Type B pancreatic cell (in vitro differentiated cells): Measurements from ENCODE around the gene RRP36. TPM values are rescaled to one million over a fixed set of nuclear protein-coding genes. Genes with fewer than 3 reads are reported as not detected.
A peak's percentile ranks its signal among the peaks of the same experiment; 100 is the strongest.

Experiments used
- DNase-seq: peaks from one replicate; pipeline ENCODE4 v3.0.0; 2021; ENCODE audit warnings: mixed read lengths; ENCODE audit not compliant: unreplicated experiment; ENCODE audit errors: extremely low spot score
- H3K27ac Mint-ChIP-seq: 2 replicates; pipeline ENCODE4 v1.8.0; 2021; ENCODE audit warnings: mild to moderate bottlenecking, mixed read lengths
- H3K27me3 Mint-ChIP-seq: 2 replicates; pipeline ENCODE4 v1.8.0; 2021; ENCODE audit warnings: mixed read lengths
- H3K36me3 Mint-ChIP-seq: 2 replicates; pipeline ENCODE4 v1.8.0; 2021; ENCODE audit warnings: mixed read lengths
- H3K4me1 Mint-ChIP-seq: one replicate; pipeline ENCODE4 v1.8.0; 2021; ENCODE audit warnings: mixed read lengths; ENCODE audit not compliant: unreplicated experiment
- H3K4me3 Mint-ChIP-seq: 2 replicates; pipeline ENCODE4 v1.8.0; 2021; ENCODE audit warnings: mild to moderate bottlenecking, mixed read lengths
- H3K9me3 Mint-ChIP-seq: 2 replicates; pipeline ENCODE4 v1.8.0; 2021; ENCODE audit warnings: mixed read lengths
- CTCF ChIP-seq: fragments of 200-600 bp; sonication (generic); conservative IDR thresholded peaks from 2 replicates; pipeline ENCODE4 v1.5.0; 2021; ENCODE audit warnings: antibody characterized with exemption, mild to moderate bottlenecking
- total RNA-seq: library from RNA; stranded (reverse); gene quantifications from 2 replicates; pipeline ENCODE4 v1.2.1, GENCODE V29; 2021; ENCODE audit warnings: low replicate concordance

RRP36 gene
- total RNA-seq, 1 donor from 2014 or later: 56.7 TPM

- TF ChIP-seq CTCF: no peak
- no peak for DNase-seq
- H3K36me3 Mint-ChIP-seq: peaks cover 8% of the 10 kb centered on the region
- no peak overlapping the region for H3K27ac Mint-ChIP-seq
- H3K4me3 Mint-ChIP-seq: no peak overlapping the region
- H3K9me3 Mint-ChIP-seq: no peaks in the 10 kb centered on the region
- H3K27me3 Mint-ChIP-seq: no peaks in the 10 kb centered on the region
- peaks cover 29% of the 10 kb centered on the region for H3K4me1 Mint-ChIP-seq
These were observed 41.4 kb downstream of the RRP36 start for GRCh38 chr6:43062818-43063217.

- Mint-ChIP-seq H3K27ac (peak overlapping the region; percentile 70), H3K36me3 (peaks cover 10% of the 10 kb centered on the region), H3K4me1 (peaks cover 10% of the 10 kb centered on the region), H3K4me3 (no peak overlapping the region), H3K27me3 (no peaks in the 10 kb centered on the region), H3K9me3 (no peaks in the 10 kb centered on the region)
- TF ChIP-seq CTCF: peak; percentile 81
- no peak for DNase-seq
These were observed 48.7 kb downstream of the RRP36 start for GRCh38 chr6:43070028-43070632.

- no peaks in the 10 kb centered on the region for H3K9me3 Mint-ChIP-seq
- peaks cover 14% of the 10 kb centered on the region for H3K36me3 Mint-ChIP-seq
- no peaks in the 10 kb centered on the region for H3K27me3 Mint-ChIP-seq
- peak overlapping the region; percentile 61 for H3K27ac Mint-ChIP-seq
- TF ChIP-seq CTCF: no peak
- no peak for DNase-seq
- H3K4me3 Mint-ChIP-seq: peak overlapping the region; percentile 81
- H3K4me1 Mint-ChIP-seq: peaks cover 21% of the 10 kb centered on the region
These were observed 53.6 kb downstream of the RRP36 start for GRCh38 chr6:43074847-43075669.

- peak within 1 kb of the TSS; percentile 61 for H3K27ac Mint-ChIP-seq
- no peaks in the 10 kb centered on the region for H3K9me3 Mint-ChIP-seq
- no peaks in the 10 kb centered on the region for H3K27me3 Mint-ChIP-seq
- peak within 1 kb of the TSS; percentile 90 for H3K4me3 Mint-ChIP-seq
- TF ChIP-seq CTCF: no peak
- H3K4me1 Mint-ChIP-seq: peaks cover 15% of the 10 kb centered on the region
- peak; percentile 89 for DNase-seq
- H3K36me3 Mint-ChIP-seq: peaks cover 15% of the 10 kb centered on the region
These were observed 54.4 kb downstream of the RRP36 start, which contains the start of gene PTK7 for GRCh38 chr6:43075670-43076463. PTK7 (plus strand) TSS chr6:43076314; CDS start chr6:43076489, 175 bp downstream.

- H3K27ac Mint-ChIP-seq: peak overlapping the region; percentile 58
- no peak for TF ChIP-seq CTCF
- H3K4me1 Mint-ChIP-seq: peaks cover 15% of the 10 kb centered on the region
- peaks cover 18% of the 10 kb centered on the region for H3K36me3 Mint-ChIP-seq
- H3K27me3 Mint-ChIP-seq: no peaks in the 10 kb centered on the region
- H3K4me3 Mint-ChIP-seq: peak overlapping the region; percentile 90
- DNase-seq: no peak
- no peaks in the 10 kb centered on the region for H3K9me3 Mint-ChIP-seq
These were observed 55.3 kb downstream of the RRP36 start for GRCh38 chr6:43076464-43077332.
